NK-92 treated with Interleukin-12 subunit alpha and Interleukin-12 subunit beta, amount 100 ng/mL, for 24 hours (cell line): ENCODE data around the gene PARD3.

ENCODE experiments used
- DNase-seq: peaks from one replicate; lab custom pipeline; 2025; lab: John Stamatoyannopoulos, UW

PARD3 gene

GRCh38 chr10:34537629-34538231 is 277.4 kb downstream of the PARD3 start:
- DNase-seq, result no peak

GRCh38 chr10:34535872-34536271 is 279.2 kb downstream of the PARD3 start:
- no peak for DNase-seq

- DNase-seq, result no peak
These were observed 284.3 kb downstream of the PARD3 start for GRCh38 chr10:34530778-34531177.

GRCh38 chr10:34528320-34528719 is 286.8 kb downstream of the PARD3 start:
- DNase-seq, result no peak

- DNase-seq, result no peak
These were observed 288.1 kb downstream of the PARD3 start for GRCh38 chr10:34526758-34527730.

GRCh38 chr10:34526186-34526585 is 288.9 kb downstream of the PARD3 start:
- no peak for DNase-seq

- DNase-seq, result no peak
These were observed 290.6 kb downstream of the PARD3 start for GRCh38 chr10:34524369-34525091.

- no peak for DNase-seq
These were observed 291.9 kb downstream of the PARD3 start for GRCh38 chr10:34523017-34523767.

GRCh38 chr10:34522546-34522945 is 292.6 kb downstream of the PARD3 start:
- no peak for DNase-seq

- no peak for DNase-seq
These were observed 294.6 kb downstream of the PARD3 start for GRCh38 chr10:34520510-34520909.

GRCh38 chr10:34520084-34520483 is 295.0 kb downstream of the PARD3 start:
- no peak for DNase-seq

- no peak for DNase-seq
These were observed 300.8 kb downstream of the PARD3 start for GRCh38 chr10:34514290-34514689.

GRCh38 chr10:34513636-34514035 is 301.5 kb downstream of the PARD3 start:
- DNase-seq, result no peak

GRCh38 chr10:34507217-34507616 is 307.9 kb downstream of the PARD3 start:
- no peak for DNase-seq

GRCh38 chr10:34506786-34507185 is 308.3 kb downstream of the PARD3 start:
- no peak for DNase-seq

GRCh38 chr10:34505338-34505737 is 309.8 kb downstream of the PARD3 start:
- DNase-seq, result no peak

GRCh38 chr10:34504534-34504933 is 310.6 kb downstream of the PARD3 start:
- no peak for DNase-seq

GRCh38 chr10:34503704-34504103 is 311.4 kb downstream of the PARD3 start:
- no peak for DNase-seq

- no peak for DNase-seq
These were observed 315.4 kb downstream of the PARD3 start for GRCh38 chr10:34499612-34500279.

- no peak for DNase-seq
These were observed 316.3 kb downstream of the PARD3 start for GRCh38 chr10:34498821-34499220.

GRCh38 chr10:34495938-34496337 is 319.2 kb downstream of the PARD3 start:
- DNase-seq, result no peak
